SK-N-SH (cell line): ENCODE data around the gene DOK4. TPM values are rescaled to one million over a fixed set of nuclear protein-coding genes. Genes with fewer than 3 reads are reported as not detected.

ENCODE experiments used
- CTCF ChIA-PET: fragments of 300-600, 350-600 bp; formaldehyde crosslinking; extraction: SDS; loops from one replicate; lab custom pipeline; 2021; lab: Yijun Ruan, JAX
- POLR2A ChIA-PET: fragments of 350-600 bp; sonication (Branson Sonifier 250); formaldehyde crosslinking; extraction: SDS; loops from one replicate; lab custom pipeline; 2020; ENCODE audit warnings: antibody characterized with exemption, inconsistent platforms; lab: Yijun Ruan, JAX
- DNase-seq: peaks from one replicate; pipeline ENCODE4 v3.0.0; 2012
- H2AFZ ChIP-seq: fragments of 200-600 bp; sonication (generic); 2 replicates; pipeline ENCODE4 v1.8.1; 2016; ENCODE audit warnings: antibody characterized with exemption, mild to moderate bottlenecking, low read depth
- H3F3A ChIP-seq: fragments of 200-600 bp; sonication (generic); replicated peaks from 2 replicates; pipeline ENCODE3; 2016; ENCODE audit warnings: antibody characterized with exemption, mild to moderate bottlenecking; ENCODE audit not compliant: insufficient read depth
- H3K27ac ChIP-seq, 2 experiments: fragments of 200-500 bp in 1 of 2; fragments of 200-600 bp in 1 of 2; sonication (Bioruptor generic) in 1 of 2; sonication (generic), shearing (Covaris generic) in 1 of 2; 2 replicates each; pipeline versions ENCODE4 v1.5.1 to v1.6.1; 2014 to 2016; ENCODE audit warnings: low read depth in 2 of 2, inconsistent platforms in 1 of 2, low read length in 1 of 2, mild to moderate bottlenecking in 1 of 2, mixed read lengths in 1 of 2
- H3K27me3 ChIP-seq: fragments of 200-600 bp; sonication (generic), shearing (Covaris generic); 2 replicates; pipeline ENCODE4 v1.6.1; 2016; ENCODE audit warnings: mixed run types; ENCODE audit not compliant: insufficient read depth
- H3K36me3 ChIP-seq, 2 experiments: fragments of 200-500 bp in 1 of 2; fragments of 200-600 bp in 1 of 2; sonication (Bioruptor generic) in 1 of 2; sonication (generic) in 1 of 2; replicated peaks in 1 of 2; 2 replicates each; pipeline versions ENCODE3 to v1.5.1; 2014 to 2016; ENCODE audit warnings: low read length in 1 of 2, mild to moderate bottlenecking in 1 of 2; ENCODE audit not compliant: insufficient read depth in 2 of 2, control insufficient read depth in 1 of 2
- H3K4me1 ChIP-seq, 2 experiments: fragments of 200-500 bp in 1 of 2; fragments of 200-600 bp in 1 of 2; sonication (Bioruptor generic) in 1 of 2; sonication (generic), shearing (Covaris generic) in 1 of 2; 2 replicates each; pipeline versions ENCODE4 v1.5.1 to v1.6.1; 2014 to 2016; ENCODE audit warnings: low read depth in 1 of 2, low read length in 1 of 2, mixed run types in 1 of 2; ENCODE audit not compliant: insufficient read depth in 2 of 2, control insufficient read depth in 1 of 2
- H3K4me2 ChIP-seq: fragments of 200-600 bp; sonication (generic), shearing (Covaris generic); 2 replicates; pipeline ENCODE4 v1.6.1; 2017; ENCODE audit warnings: mixed run types
- H3K4me3 ChIP-seq, 2 experiments: fragments of 200-500 bp in 1 of 2; fragments of 200-600 bp in 1 of 2; sonication (Bioruptor generic) in 1 of 2; sonication (generic), shearing (Covaris generic) in 1 of 2; 2 replicates each; pipeline versions ENCODE4 v1.5.1 to v1.8.1; 2014 to 2016; ENCODE audit warnings: low read depth in 2 of 2, inconsistent platforms in 1 of 2, low read length in 1 of 2, mild to moderate bottlenecking in 1 of 2, mixed read lengths in 1 of 2, moderate library complexity in 1 of 2
- H3K79me2 ChIP-seq: fragments of 200-600 bp; sonication (generic); 2 replicates; pipeline ENCODE4 v1.8.1; 2017; ENCODE audit warnings: mild to moderate bottlenecking; ENCODE audit not compliant: insufficient read depth
- H3K9ac ChIP-seq: fragments of 200-600 bp; sonication (generic); 2 replicates; pipeline ENCODE4 v1.6.1; 2017; ENCODE audit warnings: mixed run types
- H3K9me2 ChIP-seq: fragments of 200-600 bp; sonication (generic); 2 replicates; pipeline ENCODE4 v1.6.1; 2017; ENCODE audit warnings: mixed run types
- H3K9me3 ChIP-seq: fragments of 200-600 bp; sonication (generic); 2 replicates; pipeline ENCODE4 v1.6.1; 2017; ENCODE audit warnings: mixed run types, mild to moderate bottlenecking, moderate library complexity
- H4K20me1 ChIP-seq: fragments of 200-600 bp; sonication (generic); 2 replicates; pipeline ENCODE4 v1.6.1; 2017; ENCODE audit warnings: mild to moderate bottlenecking, mixed run types; ENCODE audit not compliant: insufficient read depth
- EP300 ChIP-seq, 2 experiments: IDR thresholded peaks; 2 replicates each; pipeline versions ENCODE4 v1.4.0 to v1.6.1; 2012; ENCODE audit warnings: borderline replicate concordance in 1 of 2, low read depth in 1 of 2, low read length in 1 of 2
- EZH2phosphoT487 ChIP-seq: fragments of 200-600 bp; sonication (generic); IDR thresholded peaks from 2 replicates; pipeline ENCODE4 v1.6.1; 2017; ENCODE audit warnings: low read depth, mixed run types, mild to moderate bottlenecking, antibody characterized with exemption, moderate library complexity, borderline replicate concordance
- FOSL2 ChIP-seq: IDR thresholded peaks from 2 replicates; pipeline ENCODE4 v1.4.0; 2012; ENCODE audit warnings: low read depth, mild to moderate bottlenecking, moderate library complexity, borderline replicate concordance
- MXI1 ChIP-seq: IDR thresholded peaks from 2 replicates; pipeline ENCODE4 v1.6.1; 2012; ENCODE audit warnings: mild to moderate bottlenecking, low read depth, low read length, improper control_type of control experiment
- RCOR1 ChIP-seq: fragments of 150-350 bp; IDR thresholded peaks from 2 replicates; pipeline ENCODE4 v1.6.1; 2017; ENCODE audit warnings: antibody characterized with exemption, low read length
- RFX5 ChIP-seq: IDR thresholded peaks from 2 replicates; pipeline ENCODE4 v1.6.1; 2012; ENCODE audit warnings: mild to moderate bottlenecking, improper control_type of control experiment, low read length
- TEAD4 ChIP-seq: IDR thresholded peaks from 2 replicates; pipeline ENCODE4 v1.4.0; 2012; ENCODE audit warnings: mild to moderate bottlenecking, borderline replicate concordance; ENCODE audit not compliant: insufficient read depth
- WGBS: methylation state at CpG from one replicate; pipeline ENCODE4 v1.1.6; 2017; ENCODE audit warnings: low lambda C conversion rate; 5-methylcytosine and 5-hydroxymethylcytosine counted together
- polyA plus RNA-seq, 3 experiments: library from polyadenylated mRNA; depleted of rRNA; stranded (reverse); fragments of >200 nt; gene quantifications; 2 replicates each; pipeline ENCODE4 v1.2.3, GENCODE V29; 2012

Gene DOK4
- polyA plus RNA-seq, 1 of the 3 experiments (the other 2 are of a cell fraction) = 28.4 TPM

GRCh38 chr16:57485091-57485915 lies 990 bp downstream of the DOK4 start:
- Histone ChIP-seq H3K36me3 (no peaks in the 10 kb centered on the region), H3K9me2 (no peaks in the 10 kb centered on the region), H4K20me1 (no peaks in the 10 kb centered on the region), H2AFZ (peak overlapping the region; percentile 71; the same call in 1 of the 2 replicates), H3K4me2 (peak overlapping the region; percentile 97), H3K79me2 (no peaks in the 10 kb centered on the region; the same call in 1 of the 2 replicates), H3K27ac (peak overlapping the region in 1 of 2 experiments; percentile 94; a peak in 2 of 4 replicates), H3F3A (peaks cover 5% of the 10 kb centered on the region), H3K4me3 (peak overlapping the region; percentile 67 to 83), H3K9ac (peak overlapping the region; percentile 64), H3K27me3 (no peaks in the 10 kb centered on the region), H3K9me3 (no peaks in the 10 kb centered on the region), H3K4me1 (peaks cover 3 to 51% of the 10 kb centered on the region in 2 experiments; a peak in 3 of 4 replicates)
- CTCF ChIA-PET = interaction anchor here (1.3 to 21.0 kb wide), 4 partner anchors 9 to 90 kb away, joined by 3 to 354 read pairs (median 12); no protein-coding TSS in a partner anchor
- POLR2A ChIA-PET = interaction anchor here (0.6 to 10.0 kb wide), 9 partner anchors 12 to 547 kb away, joined by 3 to 152 read pairs (median 6); partner anchors contain the start of genes CIAPIN1, COQ9 and POLR2C
- TF ChIP-seq TEAD4 (no peak), MXI1 (0 out of 2 replicates have a peak, but pooled peaks have one; percentile 39)
- 57% methylated on average over 12 of the region's 14 CpGs for WGBS
- no peak for DNase-seq

GRCh38 chr16:57484515-57485005 lies 1.7 kb downstream of the DOK4 start:
- Histone ChIP-seq H3K4me1 (peaks cover 6 to 59% of the 10 kb centered on the region in 2 experiments; a peak in 3 of 4 replicates), H3K27ac (peak overlapping the region in 1 of 2 experiments; percentile 94; a peak in 2 of 4 replicates), H2AFZ (no peak overlapping the region), H3K79me2 (no peaks in the 10 kb centered on the region; the same call in 1 of the 2 replicates), H3K36me3 (no peaks in the 10 kb centered on the region), H4K20me1 (no peaks in the 10 kb centered on the region), H3K4me2 (peak overlapping the region; percentile 97; the same call in 1 of the 2 replicates), H3K9ac (no peak overlapping the region), H3F3A (peaks cover 5% of the 10 kb centered on the region), H3K9me3 (no peaks in the 10 kb centered on the region), H3K4me3 (peak overlapping the region in 1 of 2 experiments; percentile 83; a peak in 2 of 4 replicates), H3K27me3 (no peaks in the 10 kb centered on the region), H3K9me2 (no peaks in the 10 kb centered on the region)
- no peak for DNase-seq
- ChIA-PET POLR2A (interaction anchor here (0.8 to 10.0 kb wide), 6 partner anchors 12 to 37 kb away, joined by 3 to 152 read pairs (median 10); partner anchors contain the start of genes CIAPIN1, COQ9 and POLR2C), CTCF (interaction anchor here (4.0 to 21.0 kb wide), 2 partner anchors 30 to 66 kb away, joined by 22 to 354 read pairs; no protein-coding TSS in a partner anchor)
- WGBS = 84% methylated on average over 7 of the region's 8 CpGs
- TF ChIP-seq RFX5 (no peak), EP300 (IDR thresholded peaks at IDR 0.05; ENCODE audit: borderline replicate concordance in 1 of 2, low read depth in 1 of 2, low read length in 1 of 2) (no peak), FOSL2 (no peak), EZH2phosphoT487 (no peak), TEAD4 (no peak), RCOR1 (no peak)
